ENCODE data around the gene MAGEA10. TPM values are rescaled to one million over a fixed set of nuclear protein-coding genes. Genes with fewer than 3 reads are reported as not detected.

Gene MAGEA10
- total and polyA plus RNA-seq, 2 of the 8 experiments (the other 6 are each of a cell fraction or from before 2014, with no cell fraction given), result not detected

DNA sequence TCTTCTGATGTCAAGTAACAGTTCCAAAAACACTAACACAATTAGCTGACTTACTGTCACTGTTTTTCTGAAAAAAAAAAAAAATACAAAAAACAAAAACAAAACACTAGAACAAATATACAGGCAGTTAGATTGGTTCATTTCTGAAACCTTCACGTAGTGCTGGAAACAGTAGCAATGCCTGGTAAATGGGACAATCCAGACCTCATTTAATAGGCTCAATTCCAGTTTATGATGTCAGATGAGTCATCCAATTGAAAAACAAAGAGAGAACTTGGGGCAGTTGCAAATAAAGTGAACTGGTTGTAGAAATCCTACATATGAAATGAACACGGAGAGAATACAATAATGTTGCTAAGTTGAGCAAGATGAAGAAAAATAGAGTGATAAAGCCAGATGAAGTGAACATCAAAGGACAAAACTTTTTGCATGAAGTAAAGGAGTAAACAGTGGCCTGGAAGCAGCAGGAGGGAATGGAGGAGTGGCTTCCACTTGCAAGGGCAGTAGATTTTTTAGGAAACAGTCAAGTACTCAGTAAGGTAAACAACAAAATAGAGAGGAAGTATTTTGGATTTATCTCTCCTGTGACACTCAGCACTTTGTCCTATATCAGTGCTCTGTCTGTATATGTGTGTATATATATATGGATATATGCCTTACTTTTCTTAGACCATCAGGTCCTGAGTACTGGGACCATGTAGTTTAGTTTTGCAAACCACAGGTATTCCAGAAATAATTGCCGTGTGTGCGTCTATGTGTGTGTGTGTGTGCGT, 39.3 kb upstream of the MAGEA10 start (continued):
- no peak for TF ChIP-seq TAF7 (optimal IDR thresholded peaks at IDR 0.05; ENCODE audit: borderline replicate concordance, low read depth, low read length)

All from H1 (cell line).